ENCODE data around the gene BNC2. TPM values are rescaled to one million over a fixed set of nuclear protein-coding genes. Genes with fewer than 3 reads are reported as not detected.

Gene BNC2
- total RNA-seq, 1 donor from 2014 or later: 38.0 TPM

DNA sequence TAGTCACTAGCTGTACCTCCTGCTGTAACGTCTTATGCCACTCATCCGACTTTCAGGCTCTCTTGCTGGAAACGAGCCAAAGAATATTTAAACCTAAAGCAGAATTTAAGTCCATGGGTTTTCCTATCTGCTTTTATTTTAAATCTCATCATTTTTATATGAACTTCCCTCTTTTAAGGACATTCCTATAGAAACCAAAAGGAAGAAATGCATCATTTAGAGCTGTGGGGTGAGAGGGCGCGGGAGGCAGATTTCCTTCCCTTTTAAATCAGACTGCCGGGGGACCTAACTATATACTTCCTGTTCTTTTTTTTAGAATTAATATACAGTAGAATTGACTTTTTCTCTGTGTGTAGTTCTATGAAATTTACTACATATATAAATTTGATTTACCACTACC is 468.8 kb downstream of the BNC2 start:
- no peak for FAIRE-seq
- Histone ChIP-seq H2AFZ (ENCODE audit: low read depth, low read length) (no peak overlapping the region), H3K4me2 (ENCODE audit: low read length) (no peak overlapping the region), H3K79me2 (ENCODE audit: insufficient read depth, low read length) (no peaks in the 10 kb centered on the region), H3K27ac (ENCODE audit: low read depth, low read length) (no peak overlapping the region), H3K9me3 (ENCODE audit: insufficient read depth, low read depth, low read length) (no peaks in the 10 kb centered on the region), H3K9ac (ENCODE audit: low read length) (no peak overlapping the region), H3K27me3 (ENCODE audit: insufficient read depth, low read length) (peaks cover 5% of the 10 kb centered on the region), H3K36me3 (ENCODE audit: insufficient read depth, low read length) (no peaks in the 10 kb centered on the region), H4K20me1 (ENCODE audit: insufficient read depth, low read length) (no peaks in the 10 kb centered on the region), H3K4me3 (ENCODE audit: insufficient read depth, low read depth, low read length) (no peak overlapping the region), H3K4me1 (ENCODE audit: insufficient read depth, low read length) (peaks cover 8% of the 10 kb centered on the region)
- Mint-ChIP-seq H3K36me3 (ENCODE audit: low read depth, unreplicated experiment) (no peaks in the 10 kb centered on the region), H3K27ac (ENCODE audit: unreplicated experiment) (no peak overlapping the region), H3K4me1 (ENCODE audit: low read depth, unreplicated experiment) (peaks cover 13% of the 10 kb centered on the region), H3K27me3 (ENCODE audit: low read depth, unreplicated experiment) (no peaks in the 10 kb centered on the region), H3K9me3 (ENCODE audit: unreplicated experiment) (peaks cover 2% of the 10 kb centered on the region), H3K4me3 (ENCODE audit: unreplicated experiment) (no peak overlapping the region)
- TF ChIP-seq, protein P1, sequence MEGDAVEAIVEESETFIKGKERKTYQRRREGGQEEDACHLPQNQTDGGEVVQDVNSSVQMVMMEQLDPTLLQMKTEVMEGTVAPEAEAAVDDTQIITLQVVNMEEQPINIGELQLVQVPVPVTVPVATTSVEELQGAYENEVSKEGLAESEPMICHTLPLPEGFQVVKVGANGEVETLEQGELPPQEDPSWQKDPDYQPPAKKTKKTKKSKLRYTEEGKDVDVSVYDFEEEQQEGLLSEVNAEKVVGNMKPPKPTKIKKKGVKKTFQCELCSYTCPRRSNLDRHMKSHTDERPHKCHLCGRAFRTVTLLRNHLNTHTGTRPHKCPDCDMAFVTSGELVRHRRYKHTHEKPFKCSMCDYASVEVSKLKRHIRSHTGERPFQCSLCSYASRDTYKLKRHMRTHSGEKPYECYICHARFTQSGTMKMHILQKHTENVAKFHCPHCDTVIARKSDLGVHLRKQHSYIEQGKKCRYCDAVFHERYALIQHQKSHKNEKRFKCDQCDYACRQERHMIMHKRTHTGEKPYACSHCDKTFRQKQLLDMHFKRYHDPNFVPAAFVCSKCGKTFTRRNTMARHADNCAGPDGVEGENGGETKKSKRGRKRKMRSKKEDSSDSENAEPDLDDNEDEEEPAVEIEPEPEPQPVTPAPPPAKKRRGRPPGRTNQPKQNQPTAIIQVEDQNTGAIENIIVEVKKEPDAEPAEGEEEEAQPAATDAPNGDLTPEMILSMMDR (IDR thresholded peaks at IDR 0.05; ENCODE audit: insufficient read depth, low read depth, low read length): no peak
- TF ChIP-seq EZH2 (IDR thresholded peaks at IDR 0.05; ENCODE audit: insufficient read depth, low read length): no peak
- DNase-seq (ENCODE audit: low read depth): no peak

DNA sequence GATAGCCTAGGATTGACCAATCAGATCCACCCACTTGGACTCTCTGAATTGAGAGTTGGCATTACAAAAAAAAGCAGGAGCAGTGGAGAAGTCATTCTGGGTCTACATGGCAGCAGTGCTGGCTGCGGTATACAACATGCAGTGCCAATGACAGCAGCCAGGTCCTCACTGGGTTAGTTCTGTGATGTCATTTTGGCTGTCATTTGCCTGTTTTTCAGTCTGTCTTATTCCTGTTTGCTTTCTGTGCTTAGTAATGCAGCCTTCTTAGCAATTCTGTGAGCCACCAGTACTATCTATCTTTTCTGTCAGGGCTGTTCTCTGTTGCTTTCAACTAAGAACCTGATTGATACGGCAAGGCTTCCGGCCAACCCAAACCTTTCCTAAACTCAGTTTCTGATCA is 471.8 kb downstream of the BNC2 start:
- Histone ChIP-seq H3K9ac (ENCODE audit: low read length) (no peak overlapping the region), H3K27ac (ENCODE audit: low read depth, low read length) (no peak overlapping the region), H2AFZ (ENCODE audit: low read depth, low read length) (no peak overlapping the region), H3K4me2 (ENCODE audit: low read length) (no peak overlapping the region), H3K4me3 (ENCODE audit: insufficient read depth, low read depth, low read length) (no peak overlapping the region), H3K9me3 (ENCODE audit: insufficient read depth, low read depth, low read length) (peaks cover 5% of the 10 kb centered on the region), H3K27me3 (ENCODE audit: insufficient read depth, low read length) (no peaks in the 10 kb centered on the region), H4K20me1 (ENCODE audit: insufficient read depth, low read length) (no peaks in the 10 kb centered on the region), H3K36me3 (ENCODE audit: insufficient read depth, low read length) (no peaks in the 10 kb centered on the region), H3K79me2 (ENCODE audit: insufficient read depth, low read length) (no peaks in the 10 kb centered on the region), H3K4me1 (ENCODE audit: insufficient read depth, low read length) (peaks cover 8% of the 10 kb centered on the region)
- Mint-ChIP-seq H3K27me3 (ENCODE audit: low read depth, unreplicated experiment) (no peaks in the 10 kb centered on the region), H3K4me1 (ENCODE audit: low read depth, unreplicated experiment) (peaks cover 8% of the 10 kb centered on the region), H3K9me3 (ENCODE audit: unreplicated experiment) (peaks cover 7% of the 10 kb centered on the region), H3K27ac (ENCODE audit: unreplicated experiment) (no peak overlapping the region), H3K4me3 (ENCODE audit: unreplicated experiment) (no peak overlapping the region), H3K36me3 (ENCODE audit: low read depth, unreplicated experiment) (peaks cover 4% of the 10 kb centered on the region)
- FAIRE-seq (no peak), DNase-seq (ENCODE audit: low read depth) (peak; percentile 44)
- TF ChIP-seq EZH2 (IDR thresholded peaks at IDR 0.05; ENCODE audit: insufficient read depth, low read length): no peak
- TF ChIP-seq, protein P1 (IDR thresholded peaks at IDR 0.05; ENCODE audit: insufficient read depth, low read depth, low read length): no peak

DNA sequence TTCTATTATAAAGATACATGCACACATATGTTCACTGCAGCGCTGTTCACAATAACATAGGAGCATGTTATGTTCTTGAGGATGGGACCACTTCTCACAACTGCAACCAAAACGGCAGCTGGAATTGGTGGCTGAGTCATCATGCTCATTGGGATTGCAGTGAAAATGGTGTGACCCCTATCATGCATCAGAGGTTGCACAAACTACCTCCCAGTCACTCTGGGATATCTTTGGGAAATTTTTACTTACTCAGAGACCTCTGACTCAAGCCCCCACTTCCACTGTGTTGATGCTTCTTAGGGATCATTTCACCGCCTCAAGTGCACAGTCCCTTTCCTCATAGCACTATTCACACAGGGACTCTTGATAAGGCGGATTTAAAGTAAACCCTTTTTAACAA is 474.1 kb downstream of the BNC2 start:
- Histone ChIP-seq H2AFZ (ENCODE audit: low read depth, low read length) (no peak overlapping the region), H3K27me3 (ENCODE audit: insufficient read depth, low read length) (no peaks in the 10 kb centered on the region), H3K27ac (ENCODE audit: low read depth, low read length) (no peak overlapping the region), H3K4me1 (ENCODE audit: insufficient read depth, low read length) (peaks cover 8% of the 10 kb centered on the region), H3K9me3 (ENCODE audit: insufficient read depth, low read depth, low read length) (peaks cover 5% of the 10 kb centered on the region), H4K20me1 (ENCODE audit: insufficient read depth, low read length) (no peaks in the 10 kb centered on the region), H3K79me2 (ENCODE audit: insufficient read depth, low read length) (no peaks in the 10 kb centered on the region), H3K4me2 (ENCODE audit: low read length) (no peak overlapping the region), H3K4me3 (ENCODE audit: insufficient read depth, low read depth, low read length) (no peak overlapping the region), H3K9ac (ENCODE audit: low read length) (no peak overlapping the region), H3K36me3 (ENCODE audit: insufficient read depth, low read length) (no peaks in the 10 kb centered on the region)
- H3K27me3 Mint-ChIP-seq (ENCODE audit: low read depth, unreplicated experiment): no peaks in the 10 kb centered on the region
- DNase-seq (ENCODE audit: low read depth) (peak; percentile 73), FAIRE-seq (no peak)
- TF ChIP-seq, protein P1 (IDR thresholded peaks at IDR 0.05; ENCODE audit: insufficient read depth, low read depth, low read length): no peak
- no peak for TF ChIP-seq EZH2 (IDR thresholded peaks at IDR 0.05; ENCODE audit: insufficient read depth, low read length)
- H3K9me3 Mint-ChIP-seq (ENCODE audit: unreplicated experiment): peaks cover 7% of the 10 kb centered on the region
- H3K4me3 Mint-ChIP-seq (ENCODE audit: unreplicated experiment): no peak overlapping the region
- peaks cover 4% of the 10 kb centered on the region for H3K36me3 Mint-ChIP-seq (ENCODE audit: low read depth, unreplicated experiment)
- peaks cover 8% of the 10 kb centered on the region for H3K4me1 Mint-ChIP-seq (ENCODE audit: low read depth, unreplicated experiment)
- H3K27ac Mint-ChIP-seq (ENCODE audit: unreplicated experiment): no peak overlapping the region

Data from astrocyte (in vitro differentiated cells and primary cell).